GM12878 (cell line): Measurements from ENCODE around the gene ISLR. TPM values are rescaled to one million over a fixed set of nuclear protein-coding genes. Genes with fewer than 3 reads are reported as not detected.

Experiments
- ATAC-seq: fragments of 200-7000 bp; cut with Tn5 transposase; 3 replicates; pipeline ENCODE4 v1.9.1; 2020; ENCODE audit warnings: mild to moderate bottlenecking, moderate library complexity
- BruUV-seq: library from RNA; stranded (reverse); fragments of 400-500 nt; replicated peaks from 2 replicates; lab custom pipeline; 2021; lab: Mats Ljungman, UMichigan
- CTCF ChIA-PET: fragments of 300-600 bp; sonication (Branson Sonifier 250); formaldehyde crosslinking; extraction: SDS; loops from one replicate; lab custom pipeline; 2021; ENCODE audit warnings: inconsistent platforms; lab: Yijun Ruan, JAX
- POLR2A ChIA-PET: fragments of 350-600 bp; formaldehyde crosslinking; extraction: SDS; loops from one replicate; lab custom pipeline; 2021; ENCODE audit warnings: inconsistent platforms; lab: Charles Lee
- RAD21 ChIA-PET: fragments of 300-600 bp; sonication (Branson Sonifier 250); formaldehyde crosslinking; loops from one replicate; lab custom pipeline; 2023; ENCODE audit warnings: antibody characterized with exemption; ENCODE audit not compliant: unreplicated experiment; lab: Charles Lee
- SMC1A ChIA-PET: fragments of 300-600 bp; sonication (Branson Sonifier 250); formaldehyde crosslinking; loops from one replicate; lab custom pipeline; 2023; ENCODE audit not compliant: unreplicated experiment, uncharacterized antibody; lab: Charles Lee
- DNase-seq: peaks from one replicate; pipeline ENCODE4 v3.0.0-alpha.2; 2011; ENCODE audit warnings: low read depth, low spot score
- FAIRE-seq: peaks from 3 replicates; lab custom pipeline; 2011; peaks lifted over from hg19 to GRCh38; lab: Jason Lieb, UNC
- H2AFZ ChIP-seq: 2 replicates; pipeline ENCODE4 v1.6.0; 2011; ENCODE audit warnings: low read depth, low read length, control low read depth; ENCODE audit not compliant: control insufficient read depth
- H3K27ac ChIP-seq: 2 replicates; pipeline ENCODE4 v1.5.1; 2011; ENCODE audit warnings: control low read depth; ENCODE audit not compliant: control insufficient read depth, insufficient read depth
- H3K27me3 ChIP-seq, 2 experiments: replicated peaks in 1 of 2; 2 replicates each; pipeline versions ENCODE4 v1.6.0 to v1.6.1; 2011; ENCODE audit warnings: low read length in 1 of 2; ENCODE audit not compliant: control insufficient read depth in 2 of 2, insufficient read depth in 2 of 2
- H3K36me3 ChIP-seq, 2 experiments: 2 replicates each; pipeline ENCODE4 v1.5.1; 2011; ENCODE audit warnings: low read length in 1 of 2; ENCODE audit not compliant: control insufficient read depth in 2 of 2, insufficient read depth in 2 of 2
- H3K4me1 ChIP-seq: 2 replicates; pipeline ENCODE4 v1.6.1; 2011; ENCODE audit warnings: mild to moderate bottlenecking, low read length, moderate library complexity, mixed read lengths; ENCODE audit not compliant: control insufficient read depth, insufficient read depth
- H3K4me2 ChIP-seq: 2 replicates; pipeline ENCODE4 v1.6.0; 2011; ENCODE audit warnings: control low read depth; ENCODE audit not compliant: control insufficient read depth, insufficient read depth
- H3K4me3 ChIP-seq: fragments of 200-600 bp; sonication (generic); 2 replicates; pipeline ENCODE4 v1.5.1; 2016
- H3K79me2 ChIP-seq: 2 replicates; pipeline ENCODE4 v1.6.0; 2011; ENCODE audit warnings: low read length; ENCODE audit not compliant: control insufficient read depth, insufficient read depth
- H3K9ac ChIP-seq: 2 replicates; pipeline ENCODE4 v1.8.0; 2011; ENCODE audit warnings: low read length, control low read depth, mixed read lengths; ENCODE audit not compliant: control insufficient read depth, insufficient read depth
- H3K9me3 ChIP-seq: replicated peaks from 3 replicates; pipeline ENCODE4 v1.5.1; 2011; ENCODE audit warnings: mild to moderate bottlenecking, low read length; ENCODE audit not compliant: control insufficient read depth, insufficient read depth
- H4K20me1 ChIP-seq: 2 replicates; pipeline ENCODE4 v1.6.0; 2011; ENCODE audit not compliant: control insufficient read depth, insufficient read depth
- BCL11A ChIP-seq: IDR thresholded peaks from 2 replicates; pipeline ENCODE4 v1.6.1; 2011; ENCODE audit warnings: low read depth, low read length
- CREB1 ChIP-seq: IDR thresholded peaks from 2 replicates; pipeline ENCODE4 v1.6.1; 2012; ENCODE audit warnings: low read depth, mild to moderate bottlenecking, inconsistent platforms
- EP300 ChIP-seq, 2 experiments: fragments of 150-350 bp in 1 of 2; IDR thresholded peaks; 2 replicates each; pipeline ENCODE4 v1.6.1; 2011 to 2012; ENCODE audit warnings: low read depth in 2 of 2, low read length in 2 of 2, borderline replicate concordance in 1 of 2, improper control_type of control experiment in 1 of 2, inconsistent platforms in 1 of 2; ENCODE audit not compliant: control insufficient read depth in 1 of 2
- EZH2 ChIP-seq: IDR thresholded peaks from 2 replicates; pipeline ENCODE4 v1.6.1; 2012; ENCODE audit warnings: low read depth, mild to moderate bottlenecking, control low read depth, inconsistent platforms, low read length, borderline replicate concordance; ENCODE audit not compliant: control insufficient read depth
- IRF4 ChIP-seq: IDR thresholded peaks from 2 replicates; pipeline ENCODE4 v1.6.1; 2011; ENCODE audit warnings: low read depth, low read length
- MEF2A ChIP-seq: IDR thresholded peaks from 2 replicates; pipeline ENCODE4 v1.6.1; 2011; ENCODE audit warnings: low read depth, mild to moderate bottlenecking, low read length, moderate library complexity; ENCODE audit not compliant: insufficient read depth
- MTA2 ChIP-seq: fragments of 450-650 bp; IDR thresholded peaks from 2 replicates; pipeline ENCODE4 v1.6.1; 2016; ENCODE audit warnings: low read depth, mild to moderate bottlenecking, moderate library complexity
- NFXL1 ChIP-seq: fragments of 450-650 bp; IDR thresholded peaks from 2 replicates; pipeline ENCODE4 v1.6.1; 2017; ENCODE audit warnings: antibody characterized with exemption, mild to moderate bottlenecking, borderline replicate concordance
- NFYA ChIP-seq: IDR thresholded peaks from 2 replicates; pipeline ENCODE4 v1.6.1; 2011; ENCODE audit warnings: low read depth, mild to moderate bottlenecking, low read length, improper control_type of control experiment, borderline replicate concordance
- NR2C2 ChIP-seq: IDR thresholded peaks from 2 replicates; pipeline ENCODE4 v1.6.1; 2011; ENCODE audit warnings: borderline replicate concordance, low read depth; ENCODE audit not compliant: control insufficient read depth, insufficient read length
- NR2F1 ChIP-seq: fragments of 450-650 bp; conservative IDR thresholded peaks from 2 replicates; pipeline ENCODE4 v1.6.1; 2017; ENCODE audit warnings: mild to moderate bottlenecking
- POLR2A ChIP-seq: IDR thresholded peaks from 2 replicates; pipeline ENCODE4 v1.6.1; 2011; ENCODE audit warnings: low read depth, mild to moderate bottlenecking, low read length
- POLR2AphosphoS5 ChIP-seq: IDR thresholded peaks from 2 replicates; pipeline ENCODE4 v1.6.1; 2011; ENCODE audit warnings: mild to moderate bottlenecking, low read length, inconsistent platforms
- RFX5 ChIP-seq: IDR thresholded peaks from 2 replicates; pipeline ENCODE4 v1.6.1; 2011; ENCODE audit warnings: low read depth, low read length, improper control_type of control experiment
- SMAD5 ChIP-seq: IDR thresholded peaks from 2 replicates; pipeline ENCODE4 v1.6.1; 2016; ENCODE audit warnings: antibody characterized with exemption, low read depth
- SRF ChIP-seq, 2 experiments: IDR thresholded peaks; 2 replicates each; pipeline ENCODE4 v1.6.1; 2011; ENCODE audit warnings: low read depth in 2 of 2, low read length in 2 of 2, mild to moderate bottlenecking in 1 of 2, moderate library complexity in 1 of 2
- YBX1 ChIP-seq: fragments of 450-650 bp; IDR thresholded peaks from 2 replicates; pipeline ENCODE4 v1.6.1; 2016; ENCODE audit warnings: antibody characterized with exemption
- WGBS: methylation state at CpG from one replicate; pipeline ENCODE4 v1.1.6; 2016; ENCODE audit warnings: low lambda C conversion rate; ENCODE audit not compliant: insufficient replicate concordance, insufficient coverage; ENCODE audit errors: missing lambda C conversion rate; 5-methylcytosine and 5-hydroxymethylcytosine counted together
- in situ Hi-C: fragments of 300-500 bp; cut with MboI; formaldehyde crosslinking; loops from 9 replicates; pipeline ENCODE4 v1.14.3; 2018; ENCODE audit warnings: mixed read lengths
- intact Hi-C: fragments of 100-400 bp; cut with micrococcal nuclease; formaldehyde crosslinking; loops from one replicate; pipeline ENCODE4 v1.14.2; 2022; ENCODE audit not compliant: unreplicated experiment
- polyA plus RNA-seq, 11 experiments: library from polyadenylated mRNA; depleted of rRNA in 4 of 11; unstranded in 6 of 11; stranded (reverse) in 5 of 11; fragments of >200 nt; fragmentation: Nextera tagmentation in 4 of 11; fragmentation: Illumina TruSeq in 1 of 11; extraction: Ambion mirVana in 4 of 11; extraction: Trizol in 1 of 11; gene quantifications; 1 replicate in 1 of 11; 2 replicates in 10 of 11; pipeline versions ENCODE4 v1.2.1 to v1.2.3, GENCODE V29; 2011 to 2016; ENCODE audit warnings: inconsistent platforms in 2 of 11, missing spikeins in 2 of 11, low read depth in 1 of 11
- total RNA-seq, 4 experiments: library from RNA; depleted of rRNA in 3 of 4; stranded (reverse); fragments of >200 nt in 3 of 4; fragmentation: Illumina TruSeq in 1 of 4; extraction: Trizol in 1 of 4; gene quantifications; 2 replicates each; pipeline versions ENCODE4 v1.2.1 to v1.2.3, GENCODE V29; 2013 to 2021
- TF ChIP-seq, protein P1 (sequence below): IDR thresholded peaks from 2 replicates; pipeline ENCODE4 v1.6.1; 2011; ENCODE audit warnings: borderline replicate concordance, low read depth, mild to moderate bottlenecking, moderate library complexity, mixed read lengths, low read length; ENCODE audit not compliant: insufficient read depth; ENCODE audit errors: extremely low read length
- TF ChIP-seq, protein P2 (sequence below): fragments of 450-650 bp; IDR thresholded peaks from 2 replicates; pipeline ENCODE4 v1.6.1; 2014; ENCODE audit warnings: mild to moderate bottlenecking
- TF ChIP-seq, protein P3 (sequence below): IDR thresholded peaks from 2 replicates; pipeline ENCODE4 v1.6.1; 2012; ENCODE audit warnings: low read depth, low read length, improper control_type of control experiment
- TF ChIP-seq, protein P4 (sequence below): fragments of 450-650 bp; IDR thresholded peaks from 2 replicates; pipeline ENCODE4 v1.6.1; 2018; ENCODE audit warnings: borderline replicate concordance, mild to moderate bottlenecking; ENCODE audit not compliant: partially characterized antibody

Gene ISLR
- total and polyA plus RNA-seq, 10 of the 15 experiments (the other 5 are each of a cell fraction or from before 2014, with no cell fraction given) = 0.03 to 1.8 (median 0.54) TPM

DNA sequence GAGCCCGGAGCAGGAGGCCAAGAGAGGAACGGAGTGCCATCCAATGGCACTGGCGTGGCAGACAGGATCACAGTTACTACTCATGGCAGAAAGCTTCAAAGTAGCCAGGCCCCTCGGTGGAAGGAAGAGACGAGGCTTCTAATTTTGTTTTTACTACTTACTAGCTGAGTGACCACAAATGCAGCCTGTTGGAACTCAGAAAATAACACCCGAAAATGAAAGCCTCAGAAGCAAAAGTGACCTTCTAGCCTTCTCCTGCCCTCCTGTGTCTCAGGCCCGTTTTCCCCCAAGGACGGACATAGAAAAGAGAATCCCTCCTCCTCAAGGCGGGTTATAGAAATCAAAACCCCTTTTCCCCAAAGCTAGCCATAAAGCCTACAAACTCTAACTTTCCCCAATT lies 39.0 kb downstream of the ISLR start:
- POLR2A ChIA-PET = interaction anchor here (0.6 kb wide), 1 partner anchor 657 kb away, joined by 4 read pairs; no protein-coding TSS in a partner anchor
- peak overlapping the region; percentile 46; the same call in 1 of the 2 replicates for H3K9ac ChIP-seq
- RAD21 ChIA-PET = no interaction called here
- H3K79me2 ChIP-seq = no peaks in the 10 kb centered on the region
- H3K27me3 ChIP-seq = no peaks in the 10 kb centered on the region; a peak in 1 of 4 replicates
- peak overlapping the region; percentile 85 for H3K4me2 ChIP-seq
- peak; percentile 75 for FAIRE-seq
- H3K9me3 ChIP-seq = no peaks in the 10 kb centered on the region
- H3K27ac ChIP-seq = peak overlapping the region; percentile 57
- in situ Hi-C loops (no loop called here), intact Hi-C loops (no loop called here)
- no peaks in the 10 kb centered on the region for H3K36me3 ChIP-seq
- no peaks in the 10 kb centered on the region for H4K20me1 ChIP-seq
- peak; percentile 44 for DNase-seq
- peak; percentile 82 for ATAC-seq
- H3K4me3 ChIP-seq = no peak overlapping the region
- peak overlapping the region; percentile 40; the same call in 1 of the 2 replicates for H2AFZ ChIP-seq
- SMC1A ChIA-PET = interaction anchor here (1.2 kb wide), 1 partner anchor 12 kb away, joined by 3 read pairs; no protein-coding TSS in a partner anchor
- no TSS peak for BruUV-seq
- WGBS = 27% methylated on average over 9 of the region's 9 CpGs
- peaks cover 51% of the 10 kb centered on the region for H3K4me1 ChIP-seq
- CTCF ChIA-PET = no interaction called here
- TF ChIP-seq, protein P1, sequence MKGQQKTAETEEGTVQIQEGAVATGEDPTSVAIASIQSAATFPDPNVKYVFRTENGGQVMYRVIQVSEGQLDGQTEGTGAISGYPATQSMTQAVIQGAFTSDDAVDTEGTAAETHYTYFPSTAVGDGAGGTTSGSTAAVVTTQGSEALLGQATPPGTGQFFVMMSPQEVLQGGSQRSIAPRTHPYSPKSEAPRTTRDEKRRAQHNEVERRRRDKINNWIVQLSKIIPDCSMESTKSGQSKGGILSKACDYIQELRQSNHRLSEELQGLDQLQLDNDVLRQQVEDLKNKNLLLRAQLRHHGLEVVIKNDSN = no peak
- TF ChIP-seq NFYA (no peak), NR2C2 (no peak), CREB1 (no peak), EP300 (IDR thresholded peaks at IDR 0.05; ENCODE audit: borderline replicate concordance in 1 of 2, control insufficient read depth in 1 of 2, low read depth in 2 of 2, low read length in 2 of 2) (no peak), NR2F1 (0 out of 2 replicates have a peak, but pooled peaks have one; percentile 12), EZH2 (no peak), MTA2 (no peak), POLR2A (no peak), IRF4 (no peak), SRF (IDR thresholded peaks at IDR 0.05; ENCODE audit: low read depth in 2 of 2, low read length in 2 of 2) (no peak), MEF2A (no peak), RFX5 (no peak), BCL11A (no peak), POLR2AphosphoS5 (no peak), SMAD5 (no peak), NFXL1 (no peak), YBX1 (no peak)
- TF ChIP-seq, protein P2, sequence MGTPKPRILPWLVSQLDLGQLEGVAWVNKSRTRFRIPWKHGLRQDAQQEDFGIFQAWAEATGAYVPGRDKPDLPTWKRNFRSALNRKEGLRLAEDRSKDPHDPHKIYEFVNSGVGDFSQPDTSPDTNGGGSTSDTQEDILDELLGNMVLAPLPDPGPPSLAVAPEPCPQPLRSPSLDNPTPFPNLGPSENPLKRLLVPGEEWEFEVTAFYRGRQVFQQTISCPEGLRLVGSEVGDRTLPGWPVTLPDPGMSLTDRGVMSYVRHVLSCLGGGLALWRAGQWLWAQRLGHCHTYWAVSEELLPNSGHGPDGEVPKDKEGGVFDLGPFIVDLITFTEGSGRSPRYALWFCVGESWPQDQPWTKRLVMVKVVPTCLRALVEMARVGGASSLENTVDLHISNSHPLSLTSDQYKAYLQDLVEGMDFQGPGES = no peak
- TF ChIP-seq, protein P3, sequence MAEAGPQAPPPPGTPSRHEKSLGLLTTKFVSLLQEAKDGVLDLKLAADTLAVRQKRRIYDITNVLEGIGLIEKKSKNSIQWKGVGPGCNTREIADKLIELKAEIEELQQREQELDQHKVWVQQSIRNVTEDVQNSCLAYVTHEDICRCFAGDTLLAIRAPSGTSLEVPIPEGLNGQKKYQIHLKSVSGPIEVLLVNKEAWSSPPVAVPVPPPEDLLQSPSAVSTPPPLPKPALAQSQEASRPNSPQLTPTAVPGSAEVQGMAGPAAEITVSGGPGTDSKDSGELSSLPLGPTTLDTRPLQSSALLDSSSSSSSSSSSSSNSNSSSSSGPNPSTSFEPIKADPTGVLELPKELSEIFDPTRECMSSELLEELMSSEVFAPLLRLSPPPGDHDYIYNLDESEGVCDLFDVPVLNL = no peak
- TF ChIP-seq, protein P4, sequence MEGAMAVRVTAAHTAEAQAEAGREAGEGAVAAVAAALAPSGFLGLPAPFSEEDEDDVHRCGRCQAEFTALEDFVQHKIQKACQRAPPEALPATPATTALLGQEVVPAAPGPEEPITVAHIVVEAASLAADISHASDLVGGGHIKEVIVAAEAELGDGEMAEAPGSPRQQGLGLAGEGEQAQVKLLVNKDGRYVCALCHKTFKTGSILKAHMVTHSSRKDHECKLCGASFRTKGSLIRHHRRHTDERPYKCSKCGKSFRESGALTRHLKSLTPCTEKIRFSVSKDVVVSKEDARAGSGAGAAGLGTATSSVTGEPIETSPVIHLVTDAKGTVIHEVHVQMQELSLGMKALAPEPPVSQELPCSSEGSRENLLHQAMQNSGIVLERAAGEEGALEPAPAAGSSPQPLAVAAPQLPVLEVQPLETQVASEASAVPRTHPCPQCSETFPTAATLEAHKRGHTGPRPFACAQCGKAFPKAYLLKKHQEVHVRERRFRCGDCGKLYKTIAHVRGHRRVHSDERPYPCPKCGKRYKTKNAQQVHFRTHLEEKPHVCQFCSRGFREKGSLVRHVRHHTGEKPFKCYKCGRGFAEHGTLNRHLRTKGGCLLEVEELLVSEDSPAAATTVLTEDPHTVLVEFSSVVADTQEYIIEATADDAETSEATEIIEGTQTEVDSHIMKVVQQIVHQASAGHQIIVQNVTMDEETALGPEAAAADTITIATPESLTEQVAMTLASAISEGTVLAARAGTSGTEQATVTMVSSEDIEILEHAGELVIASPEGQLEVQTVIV = no peak
